Testis (tissue), 3 donors: Measurements from ENCODE around the gene ARMS2. TPM values are rescaled to one million over a fixed set of nuclear protein-coding genes. Genes with fewer than 3 reads are reported as not detected.

ENCODE experiments used
- DNase-seq: peaks from one replicate; pipeline ENCODE4 v3.0.0-alpha.2; 2019
- H3K27ac ChIP-seq, 2 donors: fragments of 200-600 bp; sonication (generic); one replicate each; pipeline ENCODE4 v1.5.1; 2019
- H3K27me3 ChIP-seq: fragments of 200-600 bp; sonication (generic); one replicate; pipeline ENCODE4 v1.5.1; 2019
- H3K36me3 ChIP-seq: fragments of 200-600 bp; sonication (generic); one replicate; pipeline ENCODE4 v1.5.1; 2017; ENCODE audit warnings: low read depth; ENCODE audit errors: missing control alignments
- H3K4me1 ChIP-seq: fragments of 200-600 bp; sonication (generic); one replicate; pipeline ENCODE4 v1.5.1; 2019
- H3K4me3 ChIP-seq, 2 donors: fragments of 200-600 bp; sonication (generic); one replicate each; pipeline ENCODE4 v1.5.1; 2017 to 2019
- H3K9me3 ChIP-seq: fragments of 200-600 bp; sonication (generic); one replicate; pipeline ENCODE4 v1.5.1; 2017
- POLR2A ChIP-seq: fragments of 450-650 bp; IDR thresholded peaks from one replicate; pipeline ENCODE4 v1.6.1; 2017; ENCODE audit warnings: antibody characterized with exemption, mild to moderate bottlenecking, moderate library complexity
- WGBS, 2 donors: methylation state at CpG; one replicate each; pipeline ENCODE4 v1.1.5; 2018; 5-methylcytosine and 5-hydroxymethylcytosine counted together
- intact Hi-C: fragments of 100-400 bp; cut with DNase I; formaldehyde crosslinking; loops from one replicate; pipeline ENCODE4 v1.15.1; 2023; ENCODE audit warnings: low total_unique reads
- polyA plus RNA-seq: library from polyadenylated mRNA; stranded (reverse); fragments of 350-450 nt; fragmentation: Illumina TruSeq; extraction: RNeasy Lipid Tissue Mini Kit (QIAGEN cat#74804); gene quantifications from one replicate; pipeline ENCODE4 v1.2.3, GENCODE V29; 2014; ENCODE audit warnings: low read depth, low replicate concordance; ENCODE audit not compliant: insufficient read depth
- total RNA-seq, 2 donors: library from RNA; depleted of rRNA; stranded (reverse); fragments of >200 nt; gene quantifications; one replicate each; pipeline ENCODE4 v1.2.3, GENCODE V29; 2016
- TF ChIP-seq, protein P1 (sequence below), 3 experiments: fragments of 450-650 bp in 2 of 3; fragments of 200-600 bp in 1 of 3; sonication (generic) in 1 of 3; IDR thresholded peaks; one replicate each; pipeline ENCODE4 v1.5.1; 2016 to 2019; ENCODE audit warnings: antibody characterized with exemption in 3 of 3, mild to moderate bottlenecking in 2 of 3, moderate library complexity in 1 of 3

ARMS2 gene
- total and polyA plus RNA-seq, 3 donors from 2014 or later = 1.4 to 2.3 TPM; not detected in 1

DNA sequence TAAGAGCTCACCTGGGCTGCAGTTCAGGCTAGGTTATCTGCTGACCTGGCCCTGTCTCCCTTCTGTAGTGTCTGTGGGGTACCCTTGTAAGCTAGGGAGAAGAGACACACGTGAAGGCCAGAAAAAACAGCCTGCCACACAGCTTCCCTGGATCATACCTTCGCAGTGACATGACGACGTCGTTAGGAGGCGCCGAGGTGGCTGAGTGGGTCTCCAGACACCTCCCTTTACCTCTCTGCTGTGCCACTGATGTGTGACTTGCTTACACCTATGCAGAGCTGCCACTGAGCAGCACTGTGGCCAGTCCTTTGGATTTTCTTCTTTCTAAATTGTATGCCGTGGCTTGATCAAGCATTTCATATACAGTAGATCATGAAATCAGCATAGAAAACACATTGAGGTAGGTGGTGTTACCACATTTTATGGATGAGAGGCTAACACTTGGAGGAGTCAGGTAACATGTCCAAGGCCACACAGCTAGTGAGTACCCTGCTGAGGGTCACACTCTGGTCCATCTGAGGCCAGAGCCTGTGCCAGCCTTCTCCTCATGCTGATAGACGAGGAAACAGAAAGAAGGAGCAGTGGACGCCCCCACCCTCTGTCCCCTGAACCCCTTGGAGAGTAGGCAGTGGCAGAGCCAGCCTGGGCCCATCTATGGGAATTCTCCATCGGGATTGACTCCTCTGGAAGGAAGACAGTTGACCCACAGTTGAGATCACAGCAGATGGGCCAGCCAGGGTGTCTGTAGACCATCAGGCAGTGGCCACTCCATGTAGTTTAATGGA is 30.0 kb downstream of the ARMS2 start:
- H3K27ac ChIP-seq = no peak overlapping the region
- TF ChIP-seq, protein P1, sequence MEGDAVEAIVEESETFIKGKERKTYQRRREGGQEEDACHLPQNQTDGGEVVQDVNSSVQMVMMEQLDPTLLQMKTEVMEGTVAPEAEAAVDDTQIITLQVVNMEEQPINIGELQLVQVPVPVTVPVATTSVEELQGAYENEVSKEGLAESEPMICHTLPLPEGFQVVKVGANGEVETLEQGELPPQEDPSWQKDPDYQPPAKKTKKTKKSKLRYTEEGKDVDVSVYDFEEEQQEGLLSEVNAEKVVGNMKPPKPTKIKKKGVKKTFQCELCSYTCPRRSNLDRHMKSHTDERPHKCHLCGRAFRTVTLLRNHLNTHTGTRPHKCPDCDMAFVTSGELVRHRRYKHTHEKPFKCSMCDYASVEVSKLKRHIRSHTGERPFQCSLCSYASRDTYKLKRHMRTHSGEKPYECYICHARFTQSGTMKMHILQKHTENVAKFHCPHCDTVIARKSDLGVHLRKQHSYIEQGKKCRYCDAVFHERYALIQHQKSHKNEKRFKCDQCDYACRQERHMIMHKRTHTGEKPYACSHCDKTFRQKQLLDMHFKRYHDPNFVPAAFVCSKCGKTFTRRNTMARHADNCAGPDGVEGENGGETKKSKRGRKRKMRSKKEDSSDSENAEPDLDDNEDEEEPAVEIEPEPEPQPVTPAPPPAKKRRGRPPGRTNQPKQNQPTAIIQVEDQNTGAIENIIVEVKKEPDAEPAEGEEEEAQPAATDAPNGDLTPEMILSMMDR (IDR thresholded peaks at IDR 0.05) = no peak
- no peak for TF ChIP-seq POLR2A
- H3K36me3 ChIP-seq = no peaks in the 10 kb centered on the region
- no peak for DNase-seq
- WGBS, 2 donors = 89 to 94% methylated on average over 8 to 11 of the region's 11 CpGs
- H3K4me3 ChIP-seq = no peak overlapping the region
- no peaks in the 10 kb centered on the region for H3K4me1 ChIP-seq
- no peaks in the 10 kb centered on the region for H3K9me3 ChIP-seq
- intact Hi-C loops = no loop called here
- no peaks in the 10 kb centered on the region for H3K27me3 ChIP-seq

- TF ChIP-seq POLR2A = no peak
- TF ChIP-seq, protein P1 (IDR thresholded peaks at IDR 0.05) = no peak
- H3K36me3 ChIP-seq = no peaks in the 10 kb centered on the region
- H3K27me3 ChIP-seq = no peaks in the 10 kb centered on the region
- no peaks in the 10 kb centered on the region for H3K9me3 ChIP-seq
- 47% methylated on average over 5 of the region's 5 CpGs for WGBS, 2 donors
- DNase-seq = no peak
- no peaks in the 10 kb centered on the region for H3K4me1 ChIP-seq
- no peak overlapping the region for H3K27ac ChIP-seq
- H3K4me3 ChIP-seq = no peak overlapping the region
- intact Hi-C loops = no loop called here
These were observed 31.2 kb downstream of the ARMS2 start for GRCh38 chr10:122485670-122486069.

GRCh38 chr10:122486406-122487080 is 32.1 kb downstream of the ARMS2 start:
- intact Hi-C loops = no loop called here
- DNase-seq = no peak
- no peak for TF ChIP-seq POLR2A
- TF ChIP-seq, protein P1 (IDR thresholded peaks at IDR 0.05) = no peak
- 63 to 69% methylated on average over 9 of the region's 9 CpGs for WGBS, 2 donors
- peaks cover 5% of the 10 kb centered on the region for H3K4me1 ChIP-seq
- no peak overlapping the region for H3K27ac ChIP-seq
- no peaks in the 10 kb centered on the region for H3K9me3 ChIP-seq
- no peaks in the 10 kb centered on the region for H3K36me3 ChIP-seq
- H3K4me3 ChIP-seq = no peak overlapping the region
- no peaks in the 10 kb centered on the region for H3K27me3 ChIP-seq

DNA sequence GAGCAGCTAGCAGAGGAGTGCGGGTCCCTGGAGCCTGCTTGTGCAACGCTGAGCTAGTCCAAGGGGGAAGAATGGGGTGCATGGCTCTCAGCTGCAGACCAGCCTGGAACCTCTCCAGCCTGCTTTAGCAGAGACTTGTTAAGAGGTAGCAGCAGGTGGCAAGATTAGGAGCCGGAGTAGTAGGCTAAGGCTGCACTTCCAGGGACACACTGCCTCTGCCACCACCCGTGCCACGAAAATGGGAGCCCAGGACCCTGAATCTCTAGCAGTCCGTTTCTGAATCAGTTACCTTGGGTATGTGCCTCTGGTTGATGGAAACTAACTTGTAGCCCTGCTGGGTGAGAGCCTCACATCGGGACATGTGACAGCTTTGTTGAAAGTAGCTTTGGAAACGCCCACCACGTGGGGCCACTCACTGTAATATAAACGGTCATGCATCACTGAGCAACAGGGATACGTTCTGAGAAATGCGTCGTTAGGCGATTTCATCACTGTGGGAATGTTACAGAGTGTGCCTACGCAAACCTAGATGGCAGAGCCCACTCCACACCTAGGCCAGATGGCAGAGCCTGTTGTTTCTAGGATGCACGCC is 32.8 kb downstream of the ARMS2 start:
- H3K9me3 ChIP-seq = no peaks in the 10 kb centered on the region
- TF ChIP-seq POLR2A = no peak
- TF ChIP-seq, protein P1 (IDR thresholded peaks at IDR 0.05) = no peak
- no peak overlapping the region for H3K27ac ChIP-seq
- intact Hi-C loops = no loop called here
- 81 to 86% methylated on average over 16 of the region's 16 CpGs for WGBS, 2 donors
- H3K27me3 ChIP-seq = no peaks in the 10 kb centered on the region
- no peak overlapping the region for H3K4me3 ChIP-seq
- H3K36me3 ChIP-seq = no peaks in the 10 kb centered on the region
- no peak for DNase-seq
- H3K4me1 ChIP-seq = peaks cover 7% of the 10 kb centered on the region
